Ishikawa (cell line): ENCODE results near the gene CD84.

ENCODE experiments used
- CEBPB ChIP-seq: IDR thresholded peaks from 2 replicates; pipeline ENCODE4 v1.6.1; 2012
- CREB1 ChIP-seq: IDR thresholded peaks from 2 replicates; pipeline ENCODE4 v1.6.1; 2012; ENCODE audit warnings: low read depth
- EGR1 ChIP-seq: IDR thresholded peaks from 2 replicates; pipeline ENCODE4 v1.6.1; 2012
- EP300 ChIP-seq: IDR thresholded peaks from 2 replicates; pipeline ENCODE4 v1.6.1; 2012; ENCODE audit warnings: borderline replicate concordance
- FOXM1 ChIP-seq: IDR thresholded peaks from 2 replicates; pipeline ENCODE4 v1.6.1; 2012; ENCODE audit warnings: low read depth, borderline replicate concordance
- RAD21 ChIP-seq: IDR thresholded peaks from 2 replicates; pipeline ENCODE4 v1.6.1; 2012; ENCODE audit warnings: low read depth
- TAF1 ChIP-seq: IDR thresholded peaks from 2 replicates; pipeline ENCODE4 v1.6.1; 2012; ENCODE audit warnings: low read depth, mild to moderate bottlenecking
- TCF12 ChIP-seq: IDR thresholded peaks from 2 replicates; pipeline ENCODE4 v1.6.1; 2012; ENCODE audit warnings: low read depth
- TEAD4 ChIP-seq: IDR thresholded peaks from 2 replicates; pipeline ENCODE4 v1.6.1; 2012
- YY1 ChIP-seq: IDR thresholded peaks from 2 replicates; pipeline ENCODE4 v1.6.1; 2012; ENCODE audit warnings: low read depth
- ZBTB7A ChIP-seq: IDR thresholded peaks from 2 replicates; pipeline ENCODE4 v1.6.1; 2012; ENCODE audit warnings: low read depth
- TF ChIP-seq, protein P1 (sequence below): IDR thresholded peaks from 2 replicates; pipeline ENCODE4 v1.6.1; 2012

DNA sequence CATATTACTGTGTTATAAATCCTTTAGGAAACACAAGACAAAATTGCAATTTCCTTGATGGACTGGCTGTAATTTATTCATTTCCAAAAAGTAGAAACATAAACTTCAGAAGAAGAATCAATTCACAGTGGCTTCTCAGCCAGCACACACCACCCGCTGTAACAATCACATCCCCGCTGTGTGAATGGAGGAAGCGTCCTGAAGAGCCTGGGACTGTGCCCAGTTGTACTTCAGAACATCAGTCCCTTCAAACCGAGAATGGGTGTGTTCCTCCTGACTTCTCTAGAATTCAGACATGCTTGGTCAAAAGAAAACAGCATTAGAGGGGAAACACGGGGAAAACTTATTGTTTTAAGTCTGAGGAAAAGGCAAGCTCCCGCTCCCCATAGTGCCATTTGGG, 28.8 kb upstream of the CD84 start:
- no peak for TF ChIP-seq TAF1
- TF ChIP-seq CREB1 = no peak
- TF ChIP-seq YY1 = no peak
- TF ChIP-seq TCF12 = no peak
- no peak for TF ChIP-seq CEBPB
- TF ChIP-seq ZBTB7A = no peak
- TF ChIP-seq, protein P1, sequence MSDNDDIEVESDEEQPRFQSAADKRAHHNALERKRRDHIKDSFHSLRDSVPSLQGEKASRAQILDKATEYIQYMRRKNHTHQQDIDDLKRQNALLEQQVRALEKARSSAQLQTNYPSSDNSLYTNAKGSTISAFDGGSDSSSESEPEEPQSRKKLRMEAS = no peak
- TF ChIP-seq TEAD4 = no peak
- TF ChIP-seq FOXM1 = no peak
- no peak for TF ChIP-seq EGR1
- TF ChIP-seq EP300 = no peak
- no peak for TF ChIP-seq RAD21
